WI38 (cell line): Measurements from ENCODE around the gene RBFOX2.

Experiments
- H3K4me3 ChIP-seq: 2 replicates; pipeline ENCODE4 v1.5.1; 2011; ENCODE audit warnings: low read depth, mild to moderate bottlenecking, control low read depth, low read length
- CTCF ChIP-seq: IDR thresholded peaks from 2 replicates; pipeline ENCODE4 v1.5.1; 2012; ENCODE audit warnings: low read depth, mild to moderate bottlenecking, control low read depth, low read length

Gene RBFOX2

GRCh38 chr22:35781898-35782297 is 246.7 kb downstream of the RBFOX2 start:
- no peak overlapping the region for H3K4me3 ChIP-seq
- TF ChIP-seq CTCF = no peak

GRCh38 chr22:35777335-35777975 is 251.2 kb downstream of the RBFOX2 start:
- no peak for TF ChIP-seq CTCF
- peak overlapping the region; percentile 27; the same call in 1 of the 2 replicates for H3K4me3 ChIP-seq

- H3K4me3 ChIP-seq = no peak overlapping the region
- no peak for TF ChIP-seq CTCF
Observed at GRCh38 chr22:35775339-35775738, 253.3 kb downstream of the RBFOX2 start.

GRCh38 chr22:35769974-35770373 is 258.6 kb downstream of the RBFOX2 start:
- no peak overlapping the region for H3K4me3 ChIP-seq
- no peak for TF ChIP-seq CTCF

- H3K4me3 ChIP-seq = no peak overlapping the region
- TF ChIP-seq CTCF = no peak
Observed at GRCh38 chr22:35766654-35767580, 261.7 kb downstream of the RBFOX2 start.

- H3K4me3 ChIP-seq = no peak overlapping the region
- no peak for TF ChIP-seq CTCF
Observed at GRCh38 chr22:35761037-35761436, 267.6 kb downstream of the RBFOX2 start.

GRCh38 chr22:35758394-35758793 is 270.2 kb downstream of the RBFOX2 start:
- H3K4me3 ChIP-seq = no peak overlapping the region
- no peak for TF ChIP-seq CTCF
